Neural crest cell (in vitro differentiated cells): Measurements from ENCODE around the gene GRB14. TPM values are rescaled to one million over a fixed set of nuclear protein-coding genes. Genes with fewer than 3 reads are reported as not detected.

ENCODE experiments used
- DNase-seq: peaks from one replicate; pipeline ENCODE4 v3.0.0; 2021; ENCODE audit warnings: low read depth, mixed read lengths, low spot score
- H3K27ac Mint-ChIP-seq: one replicate; pipeline ENCODE4 v1.8.0; 2021; ENCODE audit warnings: mild to moderate bottlenecking, mixed read lengths; ENCODE audit not compliant: unreplicated experiment
- H3K27me3 Mint-ChIP-seq: 2 replicates; pipeline ENCODE4 v1.8.0; 2021; ENCODE audit warnings: low read depth, mild to moderate bottlenecking, mixed read lengths
- H3K36me3 Mint-ChIP-seq: 2 replicates; pipeline ENCODE4 v1.8.0; 2021; ENCODE audit warnings: low read depth, mild to moderate bottlenecking, mixed read lengths
- H3K4me1 Mint-ChIP-seq: 2 replicates; pipeline ENCODE4 v1.8.0; 2021; ENCODE audit warnings: mixed read lengths
- H3K4me3 Mint-ChIP-seq: one replicate; pipeline ENCODE4 v1.8.0; 2021; ENCODE audit warnings: mild to moderate bottlenecking, mixed read lengths
- H3K9me3 Mint-ChIP-seq: 2 replicates; pipeline ENCODE4 v1.8.0; 2021; ENCODE audit warnings: mixed read lengths
- CTCF ChIP-seq: fragments of 200-600 bp; sonication (generic); conservative IDR thresholded peaks from 2 replicates; pipeline ENCODE4 v1.5.0; 2021; ENCODE audit warnings: antibody characterized with exemption, mild to moderate bottlenecking
- total RNA-seq: library from RNA; stranded (reverse); gene quantifications from 2 replicates; pipeline ENCODE4 v1.2.1, GENCODE V29; 2021

GRB14 gene
- total RNA-seq, 1 donor from 2014 or later = 0.93 TPM

- Mint-ChIP-seq H3K9me3 (peaks cover 5% of the 10 kb centered on the region), H3K4me1 (no peaks in the 10 kb centered on the region), H3K27me3 (no peaks in the 10 kb centered on the region), H3K4me3 (no peak overlapping the region), H3K36me3 (no peaks in the 10 kb centered on the region), H3K27ac (no peak overlapping the region)
- no peak for DNase-seq
- no peak for TF ChIP-seq CTCF
Measured at GRCh38 chr2:164609790-164610189, 11.5 kb downstream of the GRB14 start.

- Mint-ChIP-seq H3K27me3 (no peaks in the 10 kb centered on the region), H3K27ac (no peak overlapping the region), H3K4me1 (peaks cover 4% of the 10 kb centered on the region), H3K9me3 (peaks cover 5% of the 10 kb centered on the region), H3K36me3 (no peaks in the 10 kb centered on the region), H3K4me3 (no peak overlapping the region)
- no peak for DNase-seq
- TF ChIP-seq CTCF = no peak
Measured at GRCh38 chr2:164606557-164606956, 14.7 kb downstream of the GRB14 start.

- Mint-ChIP-seq H3K9me3 (peaks cover 5% of the 10 kb centered on the region), H3K36me3 (no peaks in the 10 kb centered on the region), H3K27ac (no peak overlapping the region), H3K4me3 (no peak overlapping the region), H3K27me3 (no peaks in the 10 kb centered on the region), H3K4me1 (peaks cover 4% of the 10 kb centered on the region)
- TF ChIP-seq CTCF = no peak
- DNase-seq = no peak
Measured at GRCh38 chr2:164605295-164605694, 16.0 kb downstream of the GRB14 start.

- DNase-seq = no peak
- H3K27ac Mint-ChIP-seq = no peak overlapping the region
- no peaks in the 10 kb centered on the region for H3K27me3 Mint-ChIP-seq
- H3K4me3 Mint-ChIP-seq = no peak overlapping the region
- H3K4me1 Mint-ChIP-seq = peaks cover 4% of the 10 kb centered on the region
- H3K36me3 Mint-ChIP-seq = no peaks in the 10 kb centered on the region
- peaks cover 3% of the 10 kb centered on the region for H3K9me3 Mint-ChIP-seq
- TF ChIP-seq CTCF = no peak
Measured at GRCh38 chr2:164600763-164601162, 20.5 kb downstream of the GRB14 start.

GRCh38 chr2:164599954-164600589 is 21.2 kb downstream of the GRB14 start:
- peak; percentile 29 for DNase-seq
- Mint-ChIP-seq H3K9me3 (peaks cover 2% of the 10 kb centered on the region), H3K4me3 (no peak overlapping the region), H3K36me3 (no peaks in the 10 kb centered on the region), H3K4me1 (peaks cover 4% of the 10 kb centered on the region), H3K27me3 (no peaks in the 10 kb centered on the region), H3K27ac (no peak overlapping the region)
- peak; percentile 83 for TF ChIP-seq CTCF
